ENCODE results near the gene ZNF469.

Gene ZNF469

GRCh38 chr16:88376835-88377726, 5.7 kb upstream of the ZNF469 start:
- CTCF ChIA-PET, result no interaction called here

GRCh38 chr16:88377961-88378360, 4.8 kb upstream of the ZNF469 start:
- POLR2A ChIA-PET, result no interaction called here
- Histone ChIP-seq H3K27ac (ENCODE audit: insufficient read depth in 1 of 2, low read depth in 1 of 2, low read length in 2 of 2, poor library complexity in 1 of 2, severe bottlenecking in 2 of 2) (no peak overlapping the region), H3K27me3 (replicated peaks in 2 of 5; ENCODE audit: control insufficient read depth in 4 of 5, insufficient read depth in 5 of 5, low read length in 4 of 5) (peaks cover 0 to 26% (median 11%) of the 10 kb centered on the region in 5 experiments), H3K9me3 (ENCODE audit: control extremely low read depth in 1 of 5, control insufficient read depth in 4 of 5, insufficient read depth in 2 of 5, low read depth in 1 of 5, low read length in 4 of 5) (no peaks in the 10 kb centered on the region), H3K4me1 (ENCODE audit: control extremely low read depth in 1 of 4, control insufficient read depth in 4 of 4, insufficient read depth in 4 of 4, low read length in 3 of 4) (peaks cover 0 to 5% (median 0%) of the 10 kb centered on the region in 4 experiments), H3K4me3 (ENCODE audit: control insufficient read depth in 1 of 7, extremely low read depth in 1 of 7, insufficient read depth in 4 of 7, low read depth in 2 of 7, low read length in 6 of 7) (no peak overlapping the region), H3K36me3 (ENCODE audit: control insufficient read depth in 4 of 4, insufficient read depth in 4 of 4, low read length in 3 of 4) (no peaks in the 10 kb centered on the region)
- DNase-seq, result no peak
- 96% methylated on average over 12 of the region's 12 CpGs for WGBS (ENCODE audit: insufficient coverage)
- CTCF ChIA-PET, result no interaction called here

More at GRCh38 chr16:88376835-88377726, 5.7 kb upstream of the ZNF469 start:
- 97% methylated on average over 26 of the region's 30 CpGs for WGBS (ENCODE audit: insufficient coverage)
- POLR2A ChIA-PET, result interaction anchor here (0.6 kb wide), 1 partner anchor 116 kb away, joined by 3 read pairs; no protein-coding TSS in a partner anchor
- Histone ChIP-seq H3K27ac (ENCODE audit: insufficient read depth in 1 of 2, low read depth in 1 of 2, low read length in 2 of 2, poor library complexity in 1 of 2, severe bottlenecking in 2 of 2) (no peak overlapping the region), H3K9me3 (ENCODE audit: control extremely low read depth in 1 of 5, control insufficient read depth in 4 of 5, insufficient read depth in 2 of 5, low read depth in 1 of 5, low read length in 4 of 5) (peaks cover 0 to 2% (median 0%) of the 10 kb centered on the region in 5 experiments), H3K4me3 (ENCODE audit: control insufficient read depth in 1 of 7, extremely low read depth in 1 of 7, insufficient read depth in 4 of 7, low read depth in 2 of 7, low read length in 6 of 7) (no peak overlapping the region), H3K27me3 (replicated peaks in 2 of 5; ENCODE audit: control insufficient read depth in 4 of 5, insufficient read depth in 5 of 5, low read length in 4 of 5) (peaks cover 0 to 18% (median 6%) of the 10 kb centered on the region in 5 experiments), H3K36me3 (ENCODE audit: control insufficient read depth in 4 of 4, insufficient read depth in 4 of 4, low read length in 3 of 4) (no peaks in the 10 kb centered on the region), H3K4me1 (ENCODE audit: control extremely low read depth in 1 of 4, control insufficient read depth in 4 of 4, insufficient read depth in 4 of 4, low read length in 3 of 4) (no peaks in the 10 kb centered on the region)
- DNase-seq, result no peak

- no peak for DNase-seq
- Histone ChIP-seq H3K36me3 (ENCODE audit: control insufficient read depth in 4 of 4, insufficient read depth in 4 of 4, low read length in 3 of 4) (no peaks in the 10 kb centered on the region), H3K27me3 (replicated peaks in 2 of 5; ENCODE audit: control insufficient read depth in 4 of 5, insufficient read depth in 5 of 5, low read length in 4 of 5) (peaks cover 0 to 26% (median 11%) of the 10 kb centered on the region in 5 experiments), H3K4me1 (ENCODE audit: control extremely low read depth in 1 of 4, control insufficient read depth in 4 of 4, insufficient read depth in 4 of 4, low read length in 3 of 4) (peaks cover 0 to 6% (median 1%) of the 10 kb centered on the region in 4 experiments), H3K27ac (ENCODE audit: insufficient read depth in 1 of 2, low read depth in 1 of 2, low read length in 2 of 2, poor library complexity in 1 of 2, severe bottlenecking in 2 of 2) (no peak overlapping the region), H3K4me3 (ENCODE audit: control insufficient read depth in 1 of 7, extremely low read depth in 1 of 7, insufficient read depth in 4 of 7, low read depth in 2 of 7, low read length in 6 of 7) (no peak overlapping the region), H3K9me3 (ENCODE audit: control extremely low read depth in 1 of 5, control insufficient read depth in 4 of 5, insufficient read depth in 2 of 5, low read depth in 1 of 5, low read length in 4 of 5) (no peaks in the 10 kb centered on the region)
- WGBS (ENCODE audit: insufficient coverage), result 95% methylated on average over 12 of the region's 12 CpGs
- ChIA-PET CTCF (no interaction called here), POLR2A (no interaction called here)
Observed at GRCh38 chr16:88378401-88378800, 4.4 kb upstream of the ZNF469 start.

GRCh38 chr16:88378836-88379693, 3.7 kb upstream of the ZNF469 start:
- H3K36me3 ChIP-seq (ENCODE audit: control insufficient read depth in 4 of 4, insufficient read depth in 4 of 4, low read length in 3 of 4), result no peaks in the 10 kb centered on the region
- H3K27ac ChIP-seq (ENCODE audit: insufficient read depth in 1 of 2, low read depth in 1 of 2, low read length in 2 of 2, poor library complexity in 1 of 2, severe bottlenecking in 2 of 2), result no peak overlapping the region
- peaks cover 0 to 13% (median 6%) of the 10 kb centered on the region in 4 experiments for H3K4me1 ChIP-seq (ENCODE audit: control extremely low read depth in 1 of 4, control insufficient read depth in 4 of 4, insufficient read depth in 4 of 4, low read length in 3 of 4)
- DNase-seq, result no peak
- no peak overlapping the region for H3K4me3 ChIP-seq (ENCODE audit: control insufficient read depth in 1 of 7, extremely low read depth in 1 of 7, insufficient read depth in 4 of 7, low read depth in 2 of 7, low read length in 6 of 7)
- no peaks in the 10 kb centered on the region for H3K9me3 ChIP-seq (ENCODE audit: control extremely low read depth in 1 of 5, control insufficient read depth in 4 of 5, insufficient read depth in 2 of 5, low read depth in 1 of 5, low read length in 4 of 5)
- H3K27me3 ChIP-seq (replicated peaks in 2 of 5; ENCODE audit: control insufficient read depth in 4 of 5, insufficient read depth in 5 of 5, low read length in 4 of 5), result peaks cover 0 to 33% (median 15%) of the 10 kb centered on the region in 5 experiments
- 95% methylated on average over 24 of the region's 25 CpGs for WGBS (ENCODE audit: insufficient coverage)
- POLR2A ChIA-PET, result no interaction called here
- CTCF ChIA-PET, result no interaction called here

GRCh38 chr16:88379694-88380040, 3.1 kb upstream of the ZNF469 start:
- WGBS (ENCODE audit: insufficient coverage), result 93% methylated on average over 6 of the region's 8 CpGs
- H3K27ac ChIP-seq (ENCODE audit: insufficient read depth in 1 of 2, low read depth in 1 of 2, low read length in 2 of 2, poor library complexity in 1 of 2, severe bottlenecking in 2 of 2), result no peak overlapping the region
- peaks cover 0 to 19% (median 12%) of the 10 kb centered on the region in 4 experiments for H3K4me1 ChIP-seq (ENCODE audit: control extremely low read depth in 1 of 4, control insufficient read depth in 4 of 4, insufficient read depth in 4 of 4, low read length in 3 of 4)
- no peaks in the 10 kb centered on the region for H3K9me3 ChIP-seq (ENCODE audit: control extremely low read depth in 1 of 5, control insufficient read depth in 4 of 5, insufficient read depth in 2 of 5, low read depth in 1 of 5, low read length in 4 of 5)
- DNase-seq, result no peak
- H3K4me3 ChIP-seq (ENCODE audit: control insufficient read depth in 1 of 7, extremely low read depth in 1 of 7, insufficient read depth in 4 of 7, low read depth in 2 of 7, low read length in 6 of 7), result no peak overlapping the region
- H3K36me3 ChIP-seq (ENCODE audit: control insufficient read depth in 4 of 4, insufficient read depth in 4 of 4, low read length in 3 of 4), result no peaks in the 10 kb centered on the region
- ChIA-PET CTCF (no interaction called here), POLR2A (no interaction called here)
- H3K27me3 ChIP-seq (replicated peaks in 2 of 5; ENCODE audit: control insufficient read depth in 4 of 5, insufficient read depth in 5 of 5, low read length in 4 of 5), result peaks cover 0 to 39% (median 16%) of the 10 kb centered on the region in 5 experiments

- DNase-seq, result no peak
- Histone ChIP-seq H3K36me3 (ENCODE audit: control insufficient read depth in 4 of 4, insufficient read depth in 4 of 4, low read length in 3 of 4) (no peaks in the 10 kb centered on the region), H3K27ac (ENCODE audit: insufficient read depth in 1 of 2, low read depth in 1 of 2, low read length in 2 of 2, poor library complexity in 1 of 2, severe bottlenecking in 2 of 2) (no peak overlapping the region), H3K9me3 (ENCODE audit: control extremely low read depth in 1 of 5, control insufficient read depth in 4 of 5, insufficient read depth in 2 of 5, low read depth in 1 of 5, low read length in 4 of 5) (no peaks in the 10 kb centered on the region), H3K27me3 (replicated peaks in 2 of 5; ENCODE audit: control insufficient read depth in 4 of 5, insufficient read depth in 5 of 5, low read length in 4 of 5) (peaks cover 0 to 43% (median 20%) of the 10 kb centered on the region in 5 experiments), H3K4me1 (ENCODE audit: control extremely low read depth in 1 of 4, control insufficient read depth in 4 of 4, insufficient read depth in 4 of 4, low read length in 3 of 4) (peaks cover 0 to 22% (median 15%) of the 10 kb centered on the region in 4 experiments), H3K4me3 (ENCODE audit: control insufficient read depth in 1 of 7, extremely low read depth in 1 of 7, insufficient read depth in 4 of 7, low read depth in 2 of 7, low read length in 6 of 7) (no peak overlapping the region)
- 100% methylated on average over 6 of the region's 7 CpGs for WGBS (ENCODE audit: insufficient coverage)
- ChIA-PET CTCF (no interaction called here), POLR2A (no interaction called here)
Observed at GRCh38 chr16:88380099-88380498, 2.7 kb upstream of the ZNF469 start.

GRCh38 chr16:88380619-88381018, 2.1 kb upstream of the ZNF469 start:
- 96% methylated on average over 7 of the region's 7 CpGs for WGBS (ENCODE audit: insufficient coverage)

More at GRCh38 chr16:88380619-88381018, 2.1 kb upstream of the ZNF469 start:
- ChIA-PET POLR2A (no interaction called here), CTCF (no interaction called here)
- Histone ChIP-seq H3K9me3 (ENCODE audit: control extremely low read depth in 1 of 5, control insufficient read depth in 4 of 5, insufficient read depth in 2 of 5, low read depth in 1 of 5, low read length in 4 of 5) (no peaks in the 10 kb centered on the region), H3K27ac (ENCODE audit: insufficient read depth in 1 of 2, low read depth in 1 of 2, low read length in 2 of 2, poor library complexity in 1 of 2, severe bottlenecking in 2 of 2) (no peak overlapping the region), H3K36me3 (ENCODE audit: control insufficient read depth in 4 of 4, insufficient read depth in 4 of 4, low read length in 3 of 4) (no peaks in the 10 kb centered on the region), H3K4me1 (ENCODE audit: control extremely low read depth in 1 of 4, control insufficient read depth in 4 of 4, insufficient read depth in 4 of 4, low read length in 3 of 4) (peaks cover 0 to 22% (median 15%) of the 10 kb centered on the region in 4 experiments), H3K27me3 (replicated peaks in 2 of 5; ENCODE audit: control insufficient read depth in 4 of 5, insufficient read depth in 5 of 5, low read length in 4 of 5) (peaks cover 0 to 48% (median 20%) of the 10 kb centered on the region in 5 experiments), H3K4me3 (ENCODE audit: control insufficient read depth in 1 of 7, extremely low read depth in 1 of 7, insufficient read depth in 4 of 7, low read depth in 2 of 7, low read length in 6 of 7) (no peak overlapping the region)
- DNase-seq, result no peak
